Measurements from ENCODE around the gene DHRS7B. TPM values are rescaled to one million over a fixed set of nuclear protein-coding genes. Genes with fewer than 3 reads are reported as not detected.
"Not testable (repeated sequence)": the region's sequence is repeated elsewhere in the genome, so short reads cannot be mapped to it uniquely, and the experiment has no call there.

Gene DHRS7B
- polyA plus RNA-seq, 1 donor from 2014 or later = 35.8 TPM

- no peaks in the 10 kb centered on the region for H3K9me3 ChIP-seq (ENCODE audit: low read length)
- H3K9ac ChIP-seq (ENCODE audit: low read length) = no peak overlapping the region
- H3K27me3 ChIP-seq (ENCODE audit: insufficient read depth, low read depth, low read length) = no peaks in the 10 kb centered on the region
- H3K4me3 ChIP-seq (ENCODE audit: low read length) = no peak overlapping the region
- no peak overlapping the region for H3K4me2 ChIP-seq (ENCODE audit: low read length)
- no peaks in the 10 kb centered on the region for H3K9me2 ChIP-seq (ENCODE audit: insufficient read depth, low read length)
- TF ChIP-seq REST (IDR thresholded peaks at IDR 0.05; ENCODE audit: borderline replicate concordance) = no peak
- no peak for TF ChIP-seq EZH2 (IDR thresholded peaks at IDR 0.05; ENCODE audit: borderline replicate concordance, insufficient read depth, low read length, poor library complexity, severe bottlenecking)
- TF ChIP-seq MXI1 (conservative IDR thresholded peaks at IDR 0.05; ENCODE audit: poor library complexity, severe bottlenecking) = no peak
- no peak for TF ChIP-seq EP300 (conservative IDR thresholded peaks at IDR 0.05; ENCODE audit: poor library complexity, severe bottlenecking)
- TF ChIP-seq SMC3 (conservative IDR thresholded peaks at IDR 0.05; ENCODE audit: poor library complexity) = no peak
- no peak for TF ChIP-seq POLR2AphosphoS5 (IDR thresholded peaks at IDR 0.05)
- H3F3A ChIP-seq (ENCODE audit: insufficient read depth, low read length, poor library complexity, severe bottlenecking) = no peaks in the 10 kb centered on the region
- H3K36me3 ChIP-seq (ENCODE audit: insufficient read depth, low read length) = no peaks in the 10 kb centered on the region
- H3K79me2 ChIP-seq (replicated peaks; ENCODE audit: insufficient read depth, low read length) = no peaks in the 10 kb centered on the region
- H2AFZ ChIP-seq (ENCODE audit: low read depth, low read length) = no peak overlapping the region
- H3K27ac ChIP-seq (ENCODE audit: low read length) = no peak overlapping the region
- no peaks in the 10 kb centered on the region for H4K20me1 ChIP-seq (ENCODE audit: insufficient read depth)
These were observed 13.0 kb upstream of the DHRS7B start for GRCh38 chr17:21113716-21114115.

- not testable (repeated sequence) for H3F3A ChIP-seq (ENCODE audit: insufficient read depth, low read length, poor library complexity, severe bottlenecking); H3K27ac ChIP-seq (ENCODE audit: low read length); H3K4me2 ChIP-seq (ENCODE audit: low read length); H3K79me2 ChIP-seq (replicated peaks; ENCODE audit: insufficient read depth, low read length); H3K9me2 ChIP-seq (ENCODE audit: insufficient read depth, low read length); H2AFZ ChIP-seq (ENCODE audit: low read depth, low read length); H3K9ac ChIP-seq (ENCODE audit: low read length); H3K4me3 ChIP-seq (ENCODE audit: low read length); H4K20me1 ChIP-seq (ENCODE audit: insufficient read depth); H3K36me3 ChIP-seq (ENCODE audit: insufficient read depth, low read length); H3K27me3 ChIP-seq (ENCODE audit: insufficient read depth, low read depth, low read length); H3K9me3 ChIP-seq (ENCODE audit: low read length)
These were observed 12.0 kb upstream of the DHRS7B start for GRCh38 chr17:21114791-21115190.

- Histone ChIP-seq H3K9ac (ENCODE audit: low read length) (no peak overlapping the region), H3K27ac (ENCODE audit: low read length) (no peak overlapping the region), H3K9me2 (ENCODE audit: insufficient read depth, low read length) (no peaks in the 10 kb centered on the region), H3K79me2 (replicated peaks; ENCODE audit: insufficient read depth, low read length) (no peaks in the 10 kb centered on the region), H4K20me1 (ENCODE audit: insufficient read depth) (no peaks in the 10 kb centered on the region), H3K9me3 (ENCODE audit: low read length) (no peaks in the 10 kb centered on the region), H3F3A (ENCODE audit: insufficient read depth, low read length, poor library complexity, severe bottlenecking) (no peaks in the 10 kb centered on the region), H3K4me3 (ENCODE audit: low read length) (no peak overlapping the region), H2AFZ (ENCODE audit: low read depth, low read length) (no peak overlapping the region), H3K36me3 (ENCODE audit: insufficient read depth, low read length) (no peaks in the 10 kb centered on the region), H3K27me3 (ENCODE audit: insufficient read depth, low read depth, low read length) (peaks cover 3% of the 10 kb centered on the region), H3K4me2 (ENCODE audit: low read length) (no peak overlapping the region)
- TF ChIP-seq EP300 (conservative IDR thresholded peaks at IDR 0.05; ENCODE audit: poor library complexity, severe bottlenecking) (no peak), TAF1 (IDR thresholded peaks at IDR 0.05; ENCODE audit: low read depth) (no peak), RAD21 (conservative IDR thresholded peaks at IDR 0.05) (peak; percentile 67), POLR2AphosphoS5 (IDR thresholded peaks at IDR 0.05) (no peak), CTCF (IDR thresholded peaks at IDR 0.05; ENCODE audit: poor library complexity, severe bottlenecking) (peak; percentile 74), MXI1 (conservative IDR thresholded peaks at IDR 0.05; ENCODE audit: poor library complexity, severe bottlenecking) (no peak), REST (IDR thresholded peaks at IDR 0.05; ENCODE audit: borderline replicate concordance) (no peak), EZH2 (IDR thresholded peaks at IDR 0.05; ENCODE audit: borderline replicate concordance, insufficient read depth, low read length, poor library complexity, severe bottlenecking) (no peak), SMC3 (conservative IDR thresholded peaks at IDR 0.05; ENCODE audit: poor library complexity) (peak; percentile 66)
These were observed 7.4 kb upstream of the DHRS7B start for GRCh38 chr17:21119247-21119918.
